NCI-H1694 (cell line): ENCODE data around the gene HIVEP1.

Experiments used
- DNase-seq: peaks from one replicate; lab custom pipeline; 2025; lab: John Stamatoyannopoulos, UW

The HIVEP1 gene

GRCh38 chr6:12012038-12012557, at the start of gene HIVEP1:
Gene HIVEP1 (plus strand): TSS chr6:12012312. CDS start chr6:12015629, 3,317 bp downstream.
- DNase-seq, result no peak

- no peak for DNase-seq
These were observed 48.2 kb upstream of the HIVEP1 start for GRCh38 chr6:11963756-11964500.

- no peak for DNase-seq
These were observed 47.3 kb upstream of the HIVEP1 start for GRCh38 chr6:11964729-11965335.

- DNase-seq, result no peak
These were observed 46.6 kb upstream of the HIVEP1 start for GRCh38 chr6:11965499-11965898.

GRCh38 chr6:11968241-11968806, 43.8 kb upstream of the HIVEP1 start:
- DNase-seq, result no peak

GRCh38 chr6:11969092-11969491, 43.0 kb upstream of the HIVEP1 start:
- DNase-seq, result no peak

- DNase-seq, result no peak
These were observed 42.0 kb upstream of the HIVEP1 start for GRCh38 chr6:11970114-11970513.

GRCh38 chr6:11971154-11971553, 41.0 kb upstream of the HIVEP1 start:
- DNase-seq, result no peak

GRCh38 chr6:11972270-11972669, 39.8 kb upstream of the HIVEP1 start:
- no peak for DNase-seq

- DNase-seq, result no peak
These were observed 39.3 kb upstream of the HIVEP1 start for GRCh38 chr6:11972806-11973205.

- no peak for DNase-seq
These were observed 38.9 kb upstream of the HIVEP1 start for GRCh38 chr6:11973238-11973637.

- DNase-seq, result no peak
These were observed 38.0 kb upstream of the HIVEP1 start for GRCh38 chr6:11974089-11974488.

GRCh38 chr6:11975353-11975977, 36.6 kb upstream of the HIVEP1 start:
- DNase-seq, result no peak

- no peak for DNase-seq
These were observed 35.6 kb upstream of the HIVEP1 start for GRCh38 chr6:11976489-11976888.

- DNase-seq, result no peak
These were observed 34.9 kb upstream of the HIVEP1 start for GRCh38 chr6:11977193-11977592.

GRCh38 chr6:11977738-11978137, 34.4 kb upstream of the HIVEP1 start:
- DNase-seq, result no peak

GRCh38 chr6:11978169-11978987, 33.7 kb upstream of the HIVEP1 start:
- DNase-seq, result no peak

GRCh38 chr6:11979866-11980265, 32.2 kb upstream of the HIVEP1 start:
- DNase-seq, result no peak

- DNase-seq, result no peak
These were observed 28.8 kb upstream of the HIVEP1 start for GRCh38 chr6:11983306-11983705.

- DNase-seq, result no peak
These were observed 24.7 kb upstream of the HIVEP1 start for GRCh38 chr6:11987386-11987785.

GRCh38 chr6:11989386-11989785, 22.7 kb upstream of the HIVEP1 start:
- no peak for DNase-seq

- DNase-seq, result no peak
These were observed 20.0 kb upstream of the HIVEP1 start for GRCh38 chr6:11992086-11992485.
